IPS-18c (cell line): ENCODE results near the gene PRADC1.
A peak's percentile ranks its signal among the peaks of the same experiment; 100 is the strongest.
"Not testable (repeated sequence)": the region's sequence is repeated elsewhere in the genome, so short reads cannot be mapped to it uniquely, and the experiment has no call there.

Experiments
- H3K4me3 ChIP-seq: 2 replicates; pipeline ENCODE4 v1.7.0; 2013; ENCODE audit warnings: low read depth, mild to moderate bottlenecking, low read length, moderate library complexity; ENCODE audit not compliant: insufficient read depth
- H3K9me3 ChIP-seq: one replicate; pipeline ENCODE4 v1.6.1; 2013; ENCODE audit warnings: mild to moderate bottlenecking, low read length, moderate library complexity; ENCODE audit not compliant: control insufficient read depth, insufficient read depth

The PRADC1 gene

GRCh38 chr2:73217826-73218225 lies 15.2 kb downstream of the PRADC1 start:
- Histone ChIP-seq H3K4me3 (no peak overlapping the region), H3K9me3 (no peaks in the 10 kb centered on the region)

GRCh38 chr2:73217160-73217559 lies 15.9 kb downstream of the PRADC1 start:
- H3K4me3 ChIP-seq = no peak overlapping the region
- no peaks in the 10 kb centered on the region for H3K9me3 ChIP-seq

GRCh38 chr2:73215254-73215653 lies 17.8 kb downstream of the PRADC1 start:
- Histone ChIP-seq H3K4me3 (no peak overlapping the region), H3K9me3 (no peaks in the 10 kb centered on the region)

GRCh38 chr2:73214120-73215035 lies 18.7 kb downstream of the PRADC1 start, which contains the start of gene SMYD5:
Gene SMYD5 (plus strand): TSS chr2:73214245. CDS start chr2:73214267, 22 bp downstream.
- Histone ChIP-seq H3K9me3 (no peaks in the 10 kb centered on the region), H3K4me3 (peak within 1 kb of the TSS; percentile 96)

- Histone ChIP-seq H3K4me3 (no peak overlapping the region), H3K9me3 (no peaks in the 10 kb centered on the region)
These were observed 20.4 kb downstream of the PRADC1 start for GRCh38 chr2:73212448-73213176.

GRCh38 chr2:73212098-73212447 lies 21.0 kb downstream of the PRADC1 start:
- no peaks in the 10 kb centered on the region for H3K9me3 ChIP-seq
- H3K4me3 ChIP-seq = no peak overlapping the region

- Histone ChIP-seq H3K9me3 (no peaks in the 10 kb centered on the region), H3K4me3 (no peak overlapping the region)
These were observed 22.3 kb downstream of the PRADC1 start for GRCh38 chr2:73210696-73211095.

GRCh38 chr2:73210019-73210418 lies 23.0 kb downstream of the PRADC1 start:
- H3K4me3 ChIP-seq = no peak overlapping the region
- H3K9me3 ChIP-seq = no peaks in the 10 kb centered on the region

GRCh38 chr2:73208258-73208657 lies 24.8 kb downstream of the PRADC1 start:
- Histone ChIP-seq H3K4me3 (no peak overlapping the region), H3K9me3 (peaks cover 3% of the 10 kb centered on the region)

GRCh38 chr2:73205611-73206010 lies 27.4 kb downstream of the PRADC1 start:
- H3K4me3 ChIP-seq = no peak overlapping the region
- H3K9me3 ChIP-seq = peaks cover 3% of the 10 kb centered on the region

GRCh38 chr2:73203055-73203681 lies 29.9 kb downstream of the PRADC1 start:
- H3K4me3 ChIP-seq = peak overlapping the region; percentile 45
- peaks cover 3% of the 10 kb centered on the region for H3K9me3 ChIP-seq

GRCh38 chr2:73202156-73203054 lies 30.6 kb downstream of the PRADC1 start, which contains the start of gene NOTO:
Gene NOTO (plus strand): TSS chr2:73202574. CDS start chr2:73202667, 93 bp downstream.
- H3K4me3 ChIP-seq = peak within 1 kb of the TSS; percentile 45
- H3K9me3 ChIP-seq = peaks cover 3% of the 10 kb centered on the region

GRCh38 chr2:73200281-73200680 lies 32.8 kb downstream of the PRADC1 start:
- not testable (repeated sequence) for H3K9me3 ChIP-seq, H3K4me3 ChIP-seq

- Histone ChIP-seq H3K4me3 (no peak overlapping the region), H3K9me3 (no peaks in the 10 kb centered on the region)
These were observed 35.5 kb downstream of the PRADC1 start for GRCh38 chr2:73197579-73197978.

- no peak overlapping the region for H3K4me3 ChIP-seq
These were observed 45.5 kb downstream of the PRADC1 start for GRCh38 chr2:73187549-73187948.

GRCh38 chr2:73185965-73186364 lies 47.1 kb downstream of the PRADC1 start:
- H3K4me3 ChIP-seq = no peak overlapping the region
- H3K9me3 ChIP-seq = peaks cover 2% of the 10 kb centered on the region

More at GRCh38 chr2:73187549-73187948, 45.5 kb downstream of the PRADC1 start:
- peaks cover 2% of the 10 kb centered on the region for H3K9me3 ChIP-seq
